Endothelial cell of umbilical vein (primary cell): Measurements from ENCODE around the gene TMPRSS4. TPM values are rescaled to one million over a fixed set of nuclear protein-coding genes. Genes with fewer than 3 reads are reported as not detected.

Experiments used
- BruUV-seq: library from RNA; stranded (reverse); fragments of 400-500 nt; replicated peaks from 2 replicates; lab custom pipeline; 2021; lab: Mats Ljungman, UMichigan
- CTCF ChIA-PET: fragments of 300-600, 350-600 bp; sonication (Branson Sonifier 250); formaldehyde crosslinking; loops from one replicate; lab custom pipeline; 2021; ENCODE audit warnings: antibody characterized with exemption, inconsistent platforms; lab: Charles Lee
- POLR2A ChIA-PET: fragments of 300-600, 350-600 bp; sonication (Branson Sonifier 250); formaldehyde crosslinking; loops from one replicate; lab custom pipeline; 2021; ENCODE audit warnings: antibody characterized with exemption, inconsistent platforms; lab: Charles Lee
- DNase-seq: peaks from one replicate; pipeline ENCODE4 v3.0.0-alpha.2; 2011; ENCODE audit warnings: low read depth, low spot score
- FAIRE-seq: peaks from 2 replicates; lab custom pipeline; 2011; peaks lifted over from hg19 to GRCh38; lab: Jason Lieb, UNC
- H2AFZ ChIP-seq: 2 replicates; pipeline ENCODE4 v1.6.0; 2012; ENCODE audit warnings: low read depth, low read length, control low read depth, inconsistent platforms
- H3K27ac ChIP-seq: 2 replicates; pipeline ENCODE4 v1.5.1; 2011; ENCODE audit warnings: low read depth, mild to moderate bottlenecking, control low read depth, low read length, moderate library complexity; ENCODE audit not compliant: insufficient read depth
- H3K27me3 ChIP-seq, 2 experiments: 2 replicates each; pipeline versions ENCODE4 v1.6.0 to v1.6.1; 2011; ENCODE audit warnings: low read length in 2 of 2, mixed read lengths in 1 of 2; ENCODE audit not compliant: control insufficient read depth in 2 of 2, insufficient read depth in 2 of 2
- H3K36me3 ChIP-seq, 2 experiments: 2 replicates in 1 of 2; 3 replicates in 1 of 2; pipeline ENCODE4 v1.5.1; 2011; ENCODE audit warnings: low read length in 2 of 2, mild to moderate bottlenecking in 1 of 2, moderate library complexity in 1 of 2; ENCODE audit not compliant: control insufficient read depth in 2 of 2, insufficient read depth in 2 of 2; ENCODE audit errors: extremely low read depth in 1 of 2
- H3K4me1 ChIP-seq: 3 replicates; pipeline ENCODE4 v1.5.1; 2011; ENCODE audit warnings: mild to moderate bottlenecking, low read length; ENCODE audit not compliant: control insufficient read depth, insufficient read depth; ENCODE audit errors: extremely low read depth
- H3K4me2 ChIP-seq: 2 replicates; pipeline ENCODE4 v1.6.1; 2011; ENCODE audit warnings: low read length, control low read depth, mixed read lengths; ENCODE audit not compliant: insufficient read depth
- H3K4me3 ChIP-seq, 3 experiments: fragments of 200-600 bp in 1 of 3; sonication (generic), shearing (Covaris generic) in 1 of 3; replicated peaks in 1 of 3; 2 replicates each; pipeline ENCODE4 v1.5.1; 2011 to 2016; ENCODE audit warnings: control low read depth in 3 of 3, low read length in 3 of 3, mild to moderate bottlenecking in 2 of 3, inconsistent platforms in 1 of 3, low read depth in 1 of 3, moderate library complexity in 1 of 3; ENCODE audit not compliant: insufficient read depth in 1 of 3
- H3K79me2 ChIP-seq: 2 replicates; pipeline ENCODE4 v1.6.0; 2012; ENCODE audit warnings: low read length, inconsistent platforms; ENCODE audit not compliant: control insufficient read depth, insufficient read depth
- H3K9ac ChIP-seq: replicated peaks from 2 replicates; pipeline ENCODE3; 2011; ENCODE audit warnings: low read length, control low read depth; ENCODE audit not compliant: insufficient read depth; ENCODE audit errors: extremely low read depth
- H3K9me1 ChIP-seq: replicated peaks from 3 replicates; pipeline ENCODE4 v1.6.0; 2011; ENCODE audit warnings: mild to moderate bottlenecking, low read length; ENCODE audit not compliant: control insufficient read depth, insufficient read depth; ENCODE audit errors: extremely low read depth
- H3K9me3 ChIP-seq: replicated peaks from 2 replicates; pipeline ENCODE4 v1.5.1; 2012; ENCODE audit warnings: low read length, inconsistent platforms; ENCODE audit not compliant: control insufficient read depth, insufficient read depth
- H4K20me1 ChIP-seq: replicated peaks from 2 replicates; pipeline ENCODE3; 2011; ENCODE audit warnings: mild to moderate bottlenecking, low read length; ENCODE audit not compliant: control insufficient read depth, insufficient read depth; ENCODE audit errors: extremely low read depth
- MYC ChIP-seq: IDR thresholded peaks from one replicate; pipeline ENCODE4 v1.6.1; 2011; ENCODE audit warnings: mild to moderate bottlenecking, low read depth, low read length
- dilution Hi-C: fragments of 300-500 bp; cut with MboI; formaldehyde crosslinking; loops from one replicate; pipeline ENCODE4 v1.15.0; 2019; ENCODE audit warnings: low sequenced_read_pairs; ENCODE audit not compliant: extremely low pct_ligation_motif_present
- intact Hi-C: fragments of 100-400 bp; cut with micrococcal nuclease; formaldehyde crosslinking; loops from one replicate; pipeline ENCODE4 v1.10.0; 2022
- polyA plus RNA-seq, 4 experiments: library from polyadenylated mRNA; depleted of rRNA in 3 of 4; stranded (reverse) in 3 of 4; unstranded in 1 of 4; fragments of >200 nt; gene quantifications; 2 replicates each; pipeline versions ENCODE4 v1.2.1 to v1.2.3, GENCODE V29; 2011 to 2012; ENCODE audit warnings: missing spikeins in 1 of 4
- total RNA-seq: library from RNA; stranded (reverse); gene quantifications from 2 replicates; pipeline ENCODE4 v1.2.3, GENCODE V29; 2021
- TF ChIP-seq, protein P1 (sequence below), 2 donors: IDR thresholded peaks; 1 replicate in 1 of 2; 2 replicates in 1 of 2; pipeline ENCODE4 v1.5.1; 2011; ENCODE audit warnings: low read length in 2 of 2, mild to moderate bottlenecking in 2 of 2, moderate library complexity in 2 of 2, control low read depth in 1 of 2, inconsistent platforms in 1 of 2, low read depth in 1 of 2; ENCODE audit not compliant: insufficient read depth in 1 of 2; ENCODE audit errors: extremely low read depth in 1 of 2

The TMPRSS4 gene
- total and polyA plus RNA-seq, 2 donors (not counting 3 experiments of a cell fraction or from before 2014, with no cell fraction given): not detected

DNA sequence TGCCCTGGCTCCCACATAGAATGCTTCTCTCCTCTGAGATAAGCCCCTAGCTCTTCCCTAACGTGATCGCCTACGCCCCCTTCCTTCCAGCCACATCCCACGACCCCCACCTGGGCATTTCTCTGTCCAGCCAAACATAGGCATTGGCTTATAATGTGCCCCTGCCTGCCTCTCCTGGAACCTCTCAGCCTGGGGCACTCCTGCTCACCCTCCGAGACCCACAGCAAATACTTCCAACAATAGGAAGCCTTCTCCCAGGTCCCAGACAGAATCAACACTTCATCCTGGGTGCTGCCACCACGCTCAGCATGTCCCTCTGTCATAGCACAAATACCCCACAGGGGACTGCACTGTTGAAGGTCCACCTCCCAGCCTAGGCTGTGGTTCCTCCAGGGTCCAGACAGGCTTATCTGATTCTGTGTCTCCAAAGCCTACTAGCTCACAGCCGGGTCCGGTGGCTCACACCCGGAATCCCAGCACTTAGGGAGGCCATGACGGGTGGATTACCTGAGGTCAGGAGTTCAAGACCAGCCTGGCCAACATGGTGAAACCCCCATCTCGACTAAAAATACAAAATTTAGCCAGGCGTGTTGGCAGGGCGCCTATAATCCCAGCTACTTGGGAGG lies 24.2 kb upstream of the TMPRSS4 start:
- intact Hi-C loops: loop anchor here (1.0 kb wide), 5 partner anchors 102 to 245 kb away; no protein-coding TSS in a partner anchor
- POLR2A ChIA-PET: no interaction called here
- Histone ChIP-seq H3K36me3 (no peaks in the 10 kb centered on the region), H3K9ac (no peak overlapping the region), H3K9me1 (no peaks in the 10 kb centered on the region), H3K79me2 (no peaks in the 10 kb centered on the region), H3K4me3 (no peak overlapping the region), H3K4me2 (no peak overlapping the region), H4K20me1 (no peaks in the 10 kb centered on the region), H2AFZ (no peak overlapping the region), H3K27ac (no peak overlapping the region), H3K9me3 (no peaks in the 10 kb centered on the region), H3K4me1 (no peaks in the 10 kb centered on the region), H3K27me3 (peaks cover 0 to 3% of the 10 kb centered on the region in 2 experiments)
- dilution Hi-C loops: no loop called here
- no TSS peak for BruUV-seq
- no peak for FAIRE-seq
- no peak for DNase-seq
- CTCF ChIA-PET: interaction anchor here (0.8 to 8.0 kb wide), 46 partner anchors 7 to 814 kb away, joined by 3 to 213 read pairs (median 6); partner anchors contain the start of genes FXYD2 and SMIM35
- TF ChIP-seq, protein P1, sequence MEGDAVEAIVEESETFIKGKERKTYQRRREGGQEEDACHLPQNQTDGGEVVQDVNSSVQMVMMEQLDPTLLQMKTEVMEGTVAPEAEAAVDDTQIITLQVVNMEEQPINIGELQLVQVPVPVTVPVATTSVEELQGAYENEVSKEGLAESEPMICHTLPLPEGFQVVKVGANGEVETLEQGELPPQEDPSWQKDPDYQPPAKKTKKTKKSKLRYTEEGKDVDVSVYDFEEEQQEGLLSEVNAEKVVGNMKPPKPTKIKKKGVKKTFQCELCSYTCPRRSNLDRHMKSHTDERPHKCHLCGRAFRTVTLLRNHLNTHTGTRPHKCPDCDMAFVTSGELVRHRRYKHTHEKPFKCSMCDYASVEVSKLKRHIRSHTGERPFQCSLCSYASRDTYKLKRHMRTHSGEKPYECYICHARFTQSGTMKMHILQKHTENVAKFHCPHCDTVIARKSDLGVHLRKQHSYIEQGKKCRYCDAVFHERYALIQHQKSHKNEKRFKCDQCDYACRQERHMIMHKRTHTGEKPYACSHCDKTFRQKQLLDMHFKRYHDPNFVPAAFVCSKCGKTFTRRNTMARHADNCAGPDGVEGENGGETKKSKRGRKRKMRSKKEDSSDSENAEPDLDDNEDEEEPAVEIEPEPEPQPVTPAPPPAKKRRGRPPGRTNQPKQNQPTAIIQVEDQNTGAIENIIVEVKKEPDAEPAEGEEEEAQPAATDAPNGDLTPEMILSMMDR (IDR thresholded peaks at IDR 0.05; ENCODE audit: extremely low read depth in 1 of 2, insufficient read depth in 1 of 2, low read depth in 1 of 2, low read length in 2 of 2): no peak
- TF ChIP-seq MYC: no peak
